CD4-positive, CD25-positive, alpha-beta regulatory T cell (primary cell): ENCODE data around the gene PRSS1. TPM values are rescaled to one million over a fixed set of nuclear protein-coding genes. Genes with fewer than 3 reads are reported as not detected.

Experiments used
- ATAC-seq, 2 donors: fragments of 150-1000 bp; cut with Tn5 transposase; one replicate each; pipeline ENCODE4 v1.10.0; 2021; ENCODE audit warnings: low read depth in 2 of 2, moderate number of reproducible peaks in 2 of 2, moderate library complexity in 1 of 2
- DNase-seq, 3 donors: peaks; one replicate each; pipeline versions ENCODE4 v3.0.0 to v3.0.0-alpha.2; 2012 to 2022; ENCODE audit warnings: mixed read lengths in 1 of 3
- H3K27ac ChIP-seq: one replicate; pipeline ENCODE4 v1.7.0; 2013; ENCODE audit warnings: mild to moderate bottlenecking, low read length; ENCODE audit not compliant: insufficient read depth, poor library complexity, severe bottlenecking
- H3K27me3 ChIP-seq: one replicate; pipeline ENCODE4 v1.7.0; 2013; ENCODE audit warnings: low read length; ENCODE audit not compliant: control insufficient read depth, insufficient read depth
- H3K36me3 ChIP-seq: one replicate; pipeline ENCODE4 v1.7.0; 2013; ENCODE audit warnings: mild to moderate bottlenecking, low read length, moderate library complexity; ENCODE audit not compliant: control insufficient read depth, insufficient read depth
- H3K4me1 ChIP-seq: 2 replicates; pipeline ENCODE4 v1.7.0; 2013; ENCODE audit warnings: mild to moderate bottlenecking, low read length; ENCODE audit not compliant: insufficient read depth, control insufficient read depth, poor library complexity, severe bottlenecking
- H3K4me3 ChIP-seq: one replicate; pipeline ENCODE4 v1.7.0; 2013; ENCODE audit warnings: low read depth, mild to moderate bottlenecking, low read length, moderate library complexity
- H3K9me3 ChIP-seq, 2 experiments: 1 replicate in 1 of 2; 2 replicates in 1 of 2; pipeline ENCODE4 v1.7.0; 2013; ENCODE audit warnings: low read length in 2 of 2, mild to moderate bottlenecking in 1 of 2, moderate library complexity in 1 of 2; ENCODE audit not compliant: control insufficient read depth in 2 of 2
- H3K27ac Mint-ChIP-seq, 3 donors: one replicate each; pipeline ENCODE4 v1.8.0; 2020 to 2022; ENCODE audit warnings: mild to moderate bottlenecking in 3 of 3, mixed read lengths in 3 of 3, moderate library complexity in 2 of 3
- H3K27me3 Mint-ChIP-seq: one replicate; pipeline ENCODE4 v1.8.0; 2022; ENCODE audit warnings: mild to moderate bottlenecking, mixed read lengths
- H3K36me3 Mint-ChIP-seq: one replicate; pipeline ENCODE4 v1.8.0; 2020; ENCODE audit warnings: mixed read lengths
- H3K4me1 Mint-ChIP-seq, 4 donors: one replicate each; pipeline ENCODE4 v1.8.0; 2020 to 2022; ENCODE audit warnings: mixed read lengths in 4 of 4, mild to moderate bottlenecking in 1 of 4
- H3K4me3 Mint-ChIP-seq, 4 donors: one replicate each; pipeline ENCODE4 v1.8.0; 2020 to 2022; ENCODE audit warnings: mild to moderate bottlenecking in 4 of 4, mixed read lengths in 4 of 4, moderate library complexity in 3 of 4
- H3K9me3 Mint-ChIP-seq, 7 donors: one replicate each; pipeline ENCODE4 v1.8.0; 2020 to 2022; ENCODE audit warnings: mixed read lengths in 7 of 7, mild to moderate bottlenecking in 3 of 7, moderate library complexity in 2 of 7
- polyA plus RNA-seq, 4 donors: library from polyadenylated mRNA; unstranded; fragments of 300-500 nt; fragmentation: Illumina TruSeq; gene quantifications; one replicate each; pipeline ENCODE4 v1.2.3, GENCODE V29; 2021
- total RNA-seq: library from RNA; stranded (reverse); gene quantifications from one replicate; pipeline ENCODE4 v1.2.3, GENCODE V29; 2022

The PRSS1 gene
- total and polyA plus RNA-seq, 5 donors from 2014 or later = 0.49 TPM; not detected in 4

GRCh38 chr7:142791502-142791901, 42.2 kb downstream of the PRSS1 start:
- Mint-ChIP-seq H3K9me3 (peaks cover 0 to 6% (median 0%) of the 10 kb centered on the region in 7 donors), H3K36me3 (peaks cover 62% of the 10 kb centered on the region), H3K4me3 (peak overlapping the region; percentile 98 to 100 (median 99)), H3K4me1 (peaks cover 15 to 37% (median 30%) of the 10 kb centered on the region in 4 donors), H3K27ac (peak overlapping the region; percentile 97 to 100 (median 99)), H3K27me3 (no peaks in the 10 kb centered on the region)
- Histone ChIP-seq H3K27ac (peak overlapping the region; percentile 100), H3K4me1 (peaks cover 53% of the 10 kb centered on the region), H3K36me3 (peaks cover 40% of the 10 kb centered on the region), H3K9me3 (no peaks in the 10 kb centered on the region), H3K27me3 (no peaks in the 10 kb centered on the region), H3K4me3 (peak overlapping the region; percentile 98)
- no peak for ATAC-seq
- peak in 1 of 3 donors; percentile 16 for DNase-seq

DNA sequence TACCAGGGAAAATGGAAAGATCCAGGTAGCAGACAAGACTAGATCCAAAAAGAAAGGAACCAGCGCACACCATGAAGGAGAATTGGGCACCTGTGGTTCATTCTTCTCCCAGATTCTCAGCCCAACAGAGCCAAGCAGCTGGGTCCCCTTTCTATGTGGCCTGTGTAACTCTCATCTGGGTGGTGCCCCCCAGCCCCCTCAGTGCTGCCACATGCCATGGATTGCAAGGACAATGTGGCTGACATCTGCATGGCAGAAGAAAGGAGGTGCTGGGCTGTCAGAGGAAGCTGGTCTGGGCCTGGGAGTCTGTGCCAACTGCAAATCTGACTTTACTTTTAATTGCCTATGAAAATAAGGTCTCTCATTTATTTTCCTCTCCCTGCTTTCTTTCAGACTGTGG, 42.9 kb downstream of the PRSS1 start:
- peaks cover 15 to 37% (median 30%) of the 10 kb centered on the region in 4 donors for H3K4me1 Mint-ChIP-seq
- H3K27me3 Mint-ChIP-seq = no peaks in the 10 kb centered on the region
- Histone ChIP-seq H3K27ac (peak overlapping the region; percentile 100), H3K4me3 (peak overlapping the region; percentile 86), H3K4me1 (peaks cover 53% of the 10 kb centered on the region), H3K36me3 (peaks cover 40% of the 10 kb centered on the region), H3K9me3 (no peaks in the 10 kb centered on the region), H3K27me3 (no peaks in the 10 kb centered on the region)
- H3K9me3 Mint-ChIP-seq = peaks cover 0 to 6% (median 0%) of the 10 kb centered on the region in 7 donors
- H3K27ac Mint-ChIP-seq = peak overlapping the region; percentile 90 to 100 (median 100)
- H3K36me3 Mint-ChIP-seq = peaks cover 63% of the 10 kb centered on the region
- H3K4me3 Mint-ChIP-seq = peak overlapping the region; percentile 98 to 100 (median 99)
- ATAC-seq (no peak), DNase-seq (peak in 1 of 3 donors; percentile 22)

- Histone ChIP-seq H3K4me3 (peak overlapping the region; percentile 86), H3K4me1 (peaks cover 53% of the 10 kb centered on the region), H3K9me3 (no peaks in the 10 kb centered on the region), H3K27me3 (no peaks in the 10 kb centered on the region), H3K36me3 (peaks cover 40% of the 10 kb centered on the region), H3K27ac (peak overlapping the region; percentile 100)
- H3K27me3 Mint-ChIP-seq = no peaks in the 10 kb centered on the region
- H3K27ac Mint-ChIP-seq = peak overlapping the region; percentile 100
- peak overlapping the region; percentile 98 to 100 (median 99) for H3K4me3 Mint-ChIP-seq
- H3K4me1 Mint-ChIP-seq = peaks cover 15 to 37% (median 30%) of the 10 kb centered on the region in 4 donors
- H3K9me3 Mint-ChIP-seq = peaks cover 0 to 6% (median 0%) of the 10 kb centered on the region in 7 donors
- DNase-seq (peak in 1 of 3 donors; percentile 27), ATAC-seq (no peak)
- peaks cover 66% of the 10 kb centered on the region for H3K36me3 Mint-ChIP-seq
Measured at GRCh38 chr7:142792593-142792992, 43.3 kb downstream of the PRSS1 start.

- ATAC-seq (no peak), DNase-seq (no peak)
- no peaks in the 10 kb centered on the region for H3K9me3 ChIP-seq
- Mint-ChIP-seq H3K27me3 (no peaks in the 10 kb centered on the region), H3K9me3 (peaks cover 0 to 6% (median 0%) of the 10 kb centered on the region in 7 donors), H3K27ac (peak overlapping the region; percentile 100), H3K4me3 (peak overlapping the region; percentile 98 to 100 (median 99)), H3K4me1 (peaks cover 15 to 37% (median 30%) of the 10 kb centered on the region in 4 donors), H3K36me3 (peaks cover 66% of the 10 kb centered on the region)
- H3K27me3 ChIP-seq = no peaks in the 10 kb centered on the region
- H3K4me1 ChIP-seq = peaks cover 53% of the 10 kb centered on the region
- H3K36me3 ChIP-seq = peaks cover 43% of the 10 kb centered on the region
- peak overlapping the region; percentile 86 for H3K4me3 ChIP-seq
- H3K27ac ChIP-seq = peak overlapping the region; percentile 100
Measured at GRCh38 chr7:142793156-142793555, 43.9 kb downstream of the PRSS1 start.

DNA sequence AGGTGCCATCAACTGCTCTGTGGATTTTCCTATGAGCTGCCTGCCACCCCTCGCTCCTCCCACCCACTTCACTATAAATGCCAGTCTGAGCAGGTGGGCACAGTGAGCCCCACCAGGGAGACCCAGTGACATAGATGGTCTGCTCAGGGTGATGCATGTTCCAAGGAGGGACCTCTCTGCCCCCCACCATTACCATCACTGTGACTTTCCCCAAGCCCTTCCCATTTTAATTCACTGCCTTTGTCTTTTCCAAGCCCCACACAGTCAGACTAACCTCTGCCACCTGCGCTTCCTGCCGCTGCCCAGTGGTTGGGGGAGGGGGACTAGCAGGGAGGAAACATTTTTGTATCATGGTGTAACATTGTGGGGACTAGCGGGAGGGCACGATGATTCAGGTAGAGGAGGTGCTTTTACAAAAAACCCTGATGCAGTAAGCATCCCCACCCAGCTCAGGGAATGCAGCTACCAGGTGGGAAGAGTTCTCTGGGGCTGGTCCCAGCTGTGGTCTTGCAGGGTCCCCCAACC, 46.1 kb downstream of the PRSS1 start:
- ATAC-seq (peak; percentile 36 to 47), DNase-seq (peak; percentile 62 to 82 (median 70))
- Mint-ChIP-seq H3K9me3 (peaks cover 0 to 5% (median 0%) of the 10 kb centered on the region in 7 donors), H3K4me1 (peaks cover 27 to 56% (median 38%) of the 10 kb centered on the region in 4 donors), H3K27me3 (no peaks in the 10 kb centered on the region), H3K4me3 (peak overlapping the region; percentile 98 to 100 (median 99)), H3K27ac (peak overlapping the region; percentile 100), H3K36me3 (peaks cover 66% of the 10 kb centered on the region)
- no peaks in the 10 kb centered on the region for H3K27me3 ChIP-seq
- H3K4me3 ChIP-seq = peak overlapping the region; percentile 86
- no peaks in the 10 kb centered on the region for H3K9me3 ChIP-seq
- H3K4me1 ChIP-seq = peaks cover 68% of the 10 kb centered on the region
- H3K27ac ChIP-seq = peak overlapping the region; percentile 100
- peaks cover 39% of the 10 kb centered on the region for H3K36me3 ChIP-seq

DNA sequence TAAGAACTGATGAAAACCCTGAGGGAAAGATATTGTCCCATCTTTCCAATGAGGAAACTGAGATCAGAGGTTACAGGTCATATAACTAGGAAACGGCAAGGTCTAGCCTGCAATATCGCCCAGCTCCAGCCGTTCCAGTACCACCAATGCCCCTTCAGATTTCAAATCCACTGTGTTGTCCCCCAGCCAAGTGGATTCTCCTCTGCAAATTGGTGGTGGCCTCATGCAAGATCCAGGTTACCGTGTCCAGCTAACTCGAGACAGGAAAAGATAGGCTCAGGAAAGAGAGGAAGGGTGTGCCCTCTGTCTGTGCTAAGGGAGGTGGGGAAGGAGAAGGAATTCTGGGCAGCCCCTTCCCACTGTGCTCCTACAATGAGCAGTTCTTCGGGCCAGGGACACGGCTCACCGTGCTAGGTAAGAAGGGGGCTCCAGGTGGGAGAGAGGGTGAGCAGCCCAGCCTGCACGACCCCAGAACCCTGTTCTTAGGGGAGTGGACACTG, 46.8 kb downstream of the PRSS1 start:
- Mint-ChIP-seq H3K27ac (peak overlapping the region; percentile 100), H3K9me3 (peaks cover 0 to 5% (median 0%) of the 10 kb centered on the region in 7 donors), H3K27me3 (no peaks in the 10 kb centered on the region), H3K4me3 (peak overlapping the region; percentile 98 to 100 (median 99)), H3K4me1 (peaks cover 29 to 63% (median 43%) of the 10 kb centered on the region in 4 donors), H3K36me3 (peaks cover 66% of the 10 kb centered on the region)
- ATAC-seq (no peak), DNase-seq (peak in 1 of 3 donors; percentile 22)
- Histone ChIP-seq H3K4me1 (peaks cover 70% of the 10 kb centered on the region), H3K36me3 (peaks cover 38% of the 10 kb centered on the region), H3K9me3 (no peaks in the 10 kb centered on the region), H3K4me3 (peak overlapping the region; percentile 86), H3K27ac (peak overlapping the region; percentile 100), H3K27me3 (no peaks in the 10 kb centered on the region)

- Mint-ChIP-seq H3K36me3 (peaks cover 64% of the 10 kb centered on the region), H3K4me1 (peaks cover 30 to 67% (median 45%) of the 10 kb centered on the region in 4 donors), H3K27me3 (no peaks in the 10 kb centered on the region), H3K9me3 (peaks cover 0 to 5% (median 0%) of the 10 kb centered on the region in 7 donors), H3K27ac (peak overlapping the region; percentile 100), H3K4me3 (peak overlapping the region; percentile 98 to 100 (median 99))
- Histone ChIP-seq H3K27ac (peak overlapping the region; percentile 100), H3K9me3 (no peaks in the 10 kb centered on the region), H3K4me1 (peaks cover 70% of the 10 kb centered on the region), H3K4me3 (peak overlapping the region; percentile 100), H3K27me3 (no peaks in the 10 kb centered on the region), H3K36me3 (peaks cover 38% of the 10 kb centered on the region)
- peak in 2 of 3 donors; percentile 43 to 45 for DNase-seq
- peak in 1 of 2 donors; percentile 6 for ATAC-seq
Measured at GRCh38 chr7:142796501-142797390, 47.5 kb downstream of the PRSS1 start.
